ENCODE measurements around the gene HOXC10. TPM values are rescaled to one million over a fixed set of nuclear protein-coding genes. Genes with fewer than 3 reads are reported as not detected.

Gene HOXC10
- total RNA-seq, 2 donors from 2014 or later = not detected

DNA sequence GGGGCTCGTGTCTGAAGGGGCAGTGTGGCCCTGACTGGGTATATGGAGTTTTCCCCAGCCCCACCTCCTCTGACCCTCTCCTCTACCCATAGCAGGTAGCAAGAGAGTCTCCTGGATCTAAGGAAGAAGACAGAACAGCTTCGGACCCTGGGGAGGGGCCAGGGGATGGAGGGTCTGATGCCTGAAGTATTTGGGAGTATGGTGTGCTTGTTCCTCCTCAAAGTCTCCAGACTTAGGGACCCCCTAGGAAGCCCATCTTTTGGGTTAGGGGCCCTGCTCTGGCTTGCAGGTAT lies 23.3 kb downstream of the HOXC10 start:
- Mint-ChIP-seq H3K9me3 (no peaks in the 10 kb centered on the region), H3K4me1 (ENCODE audit: low read depth in 2 of 2) (peaks cover 22 to 23% of the 10 kb centered on the region in 2 donors), H3K27ac (no peak overlapping the region), H3K27me3 (peaks cover 58 to 84% of the 10 kb centered on the region in 2 donors), H3K36me3 (no peaks in the 10 kb centered on the region), H3K4me3 (no peak overlapping the region)
- DNase-seq (ENCODE audit: low spot score) (no peak), ATAC-seq (no peak)

DNA sequence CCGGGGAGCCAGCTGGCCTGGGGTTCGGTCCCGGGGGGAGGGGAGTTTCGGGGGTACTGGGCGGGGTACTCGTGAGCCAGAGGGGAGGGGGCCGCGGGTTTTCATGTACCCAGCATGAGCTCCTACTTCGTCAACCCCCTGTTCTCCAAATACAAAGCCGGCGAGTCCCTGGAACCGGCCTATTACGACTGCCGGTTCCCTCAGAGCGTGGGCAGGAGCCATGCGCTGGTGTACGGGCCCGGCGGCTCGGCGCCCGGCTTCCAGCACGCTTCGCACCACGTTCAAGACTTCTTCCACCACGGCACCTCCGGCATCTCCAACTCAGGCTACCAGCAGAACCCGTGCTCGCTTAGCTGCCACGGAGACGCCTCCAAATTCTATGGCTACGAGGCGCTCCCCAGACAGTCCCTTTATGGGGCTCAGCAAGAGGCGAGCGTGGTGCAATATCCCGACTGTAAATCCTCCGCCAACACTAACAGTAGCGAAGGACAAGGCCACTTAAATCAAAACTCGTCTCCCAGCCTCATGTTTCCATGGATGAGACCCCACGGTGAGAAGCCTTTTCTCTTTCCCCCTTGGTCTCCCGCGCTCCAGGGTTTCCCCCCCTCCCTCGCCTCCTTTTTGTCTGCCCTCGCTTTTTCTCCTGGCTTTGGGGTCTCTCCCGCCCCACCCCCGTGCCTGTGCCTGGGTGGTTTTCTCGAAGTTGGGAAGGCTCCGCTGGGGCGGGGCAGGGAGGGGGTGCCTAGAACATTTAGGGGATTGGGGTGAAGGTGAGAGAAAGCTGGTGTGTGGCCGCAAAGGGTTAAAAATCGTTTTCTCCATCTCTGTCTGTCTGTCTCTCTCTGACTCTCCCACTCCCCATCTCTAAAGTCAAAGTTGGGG lies 24.5 kb downstream of the HOXC10 start:
- H3K4me1 Mint-ChIP-seq (ENCODE audit: low read depth in 2 of 2) = peaks cover 20 to 22% of the 10 kb centered on the region in 2 donors
- no peak overlapping the region for H3K27ac Mint-ChIP-seq
- no peak for DNase-seq (ENCODE audit: low spot score)
- ATAC-seq = no peak
- peak overlapping the region; percentile 74 for H3K4me3 Mint-ChIP-seq
- H3K9me3 Mint-ChIP-seq = no peaks in the 10 kb centered on the region
- H3K36me3 Mint-ChIP-seq = no peaks in the 10 kb centered on the region
- peaks cover 58 to 83% of the 10 kb centered on the region in 2 donors for H3K27me3 Mint-ChIP-seq

DNA sequence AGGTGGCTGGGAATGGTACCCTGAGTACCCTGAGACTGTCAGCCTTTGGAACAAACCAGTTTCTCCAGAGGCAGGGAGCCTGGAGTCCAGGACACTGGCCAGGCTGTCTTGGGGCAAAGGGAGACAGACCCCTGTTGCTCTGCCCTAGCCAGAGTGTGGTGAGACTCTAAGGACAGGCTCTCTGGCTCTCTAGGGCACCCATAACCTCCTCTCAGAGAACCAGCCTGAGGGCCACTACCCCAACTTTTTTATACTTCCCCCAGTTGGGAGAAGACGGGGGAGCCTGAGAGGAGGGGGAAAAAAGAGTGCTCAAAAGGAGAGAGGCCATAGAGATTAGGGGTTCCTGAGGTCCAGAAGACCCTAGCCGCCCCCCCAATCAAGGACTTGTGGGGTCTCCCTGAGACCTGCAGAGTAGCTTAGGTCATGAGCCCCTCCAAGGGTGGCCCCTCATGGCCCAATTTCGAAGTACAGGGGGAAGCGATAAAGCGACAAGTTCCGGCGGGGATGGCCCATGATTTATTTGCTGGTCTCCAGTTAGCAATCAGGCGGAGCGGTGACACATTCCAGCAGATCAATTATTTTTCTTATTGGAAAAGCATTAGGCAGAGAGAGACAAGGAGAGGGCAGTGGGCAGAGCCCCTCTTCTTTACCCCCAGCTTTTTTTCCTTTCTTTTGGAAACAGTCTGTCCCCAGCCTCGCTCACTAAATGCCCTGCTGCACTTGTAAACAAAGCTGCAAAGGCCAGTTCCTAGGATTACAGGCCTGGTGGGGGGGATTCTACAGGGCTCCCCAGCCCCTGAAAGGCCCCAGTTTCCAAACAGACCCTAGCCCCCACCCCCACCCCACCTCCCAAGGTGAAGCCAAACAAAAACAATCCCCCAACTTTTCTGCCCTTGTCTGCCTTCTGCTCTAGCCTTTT lies 25.4 kb downstream of the HOXC10 start:
- H3K27ac Mint-ChIP-seq = no peak overlapping the region

DNA sequence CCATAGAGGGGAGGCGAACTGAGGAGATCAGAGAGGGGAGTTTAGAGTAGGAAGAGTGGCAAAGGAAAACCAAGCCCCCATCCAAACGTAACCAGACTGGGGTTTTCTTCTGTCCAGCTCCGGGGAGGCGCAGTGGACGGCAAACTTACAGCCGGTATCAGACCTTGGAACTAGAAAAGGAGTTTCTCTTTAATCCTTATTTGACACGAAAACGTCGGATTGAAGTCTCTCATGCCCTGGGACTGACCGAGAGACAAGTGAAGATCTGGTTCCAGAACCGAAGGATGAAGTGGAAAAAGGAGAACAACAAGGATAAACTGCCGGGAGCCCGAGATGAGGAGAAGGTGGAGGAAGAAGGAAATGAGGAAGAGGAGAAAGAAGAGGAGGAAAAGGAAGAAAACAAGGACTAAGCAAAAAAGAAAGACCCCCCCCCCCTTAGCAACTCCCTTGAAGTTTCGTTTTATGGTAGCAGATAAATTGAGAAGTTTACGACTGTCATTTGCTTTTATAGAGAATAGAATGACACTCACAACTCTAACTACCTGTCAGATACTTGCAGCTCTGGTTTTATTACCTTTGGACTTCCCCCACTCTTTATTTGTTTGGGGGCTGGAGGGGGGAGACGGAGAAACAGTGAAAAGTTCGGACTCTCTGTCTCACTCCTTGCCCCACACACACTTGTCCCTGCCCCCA lies 26.2 kb downstream of the HOXC10 start:
- Mint-ChIP-seq H3K9me3 (no peaks in the 10 kb centered on the region), H3K4me3 (peak overlapping the region; percentile 28), H3K27me3 (peaks cover 61 to 78% of the 10 kb centered on the region in 2 donors), H3K36me3 (no peaks in the 10 kb centered on the region), H3K27ac (no peak overlapping the region), H3K4me1 (ENCODE audit: low read depth in 2 of 2) (peaks cover 14 to 15% of the 10 kb centered on the region in 2 donors)
- ATAC-seq = no peak
- DNase-seq (ENCODE audit: low spot score) = no peak

More for the DNA sequence above, 25.4 kb downstream of the HOXC10 start:
- no peak for ATAC-seq
- Mint-ChIP-seq H3K9me3 (no peaks in the 10 kb centered on the region), H3K4me3 (no peak overlapping the region), H3K4me1 (ENCODE audit: low read depth in 2 of 2) (peaks cover 22 to 24% of the 10 kb centered on the region in 2 donors), H3K36me3 (no peaks in the 10 kb centered on the region), H3K27me3 (peaks cover 64 to 82% of the 10 kb centered on the region in 2 donors)
- no peak for DNase-seq (ENCODE audit: low spot score)

DNA sequence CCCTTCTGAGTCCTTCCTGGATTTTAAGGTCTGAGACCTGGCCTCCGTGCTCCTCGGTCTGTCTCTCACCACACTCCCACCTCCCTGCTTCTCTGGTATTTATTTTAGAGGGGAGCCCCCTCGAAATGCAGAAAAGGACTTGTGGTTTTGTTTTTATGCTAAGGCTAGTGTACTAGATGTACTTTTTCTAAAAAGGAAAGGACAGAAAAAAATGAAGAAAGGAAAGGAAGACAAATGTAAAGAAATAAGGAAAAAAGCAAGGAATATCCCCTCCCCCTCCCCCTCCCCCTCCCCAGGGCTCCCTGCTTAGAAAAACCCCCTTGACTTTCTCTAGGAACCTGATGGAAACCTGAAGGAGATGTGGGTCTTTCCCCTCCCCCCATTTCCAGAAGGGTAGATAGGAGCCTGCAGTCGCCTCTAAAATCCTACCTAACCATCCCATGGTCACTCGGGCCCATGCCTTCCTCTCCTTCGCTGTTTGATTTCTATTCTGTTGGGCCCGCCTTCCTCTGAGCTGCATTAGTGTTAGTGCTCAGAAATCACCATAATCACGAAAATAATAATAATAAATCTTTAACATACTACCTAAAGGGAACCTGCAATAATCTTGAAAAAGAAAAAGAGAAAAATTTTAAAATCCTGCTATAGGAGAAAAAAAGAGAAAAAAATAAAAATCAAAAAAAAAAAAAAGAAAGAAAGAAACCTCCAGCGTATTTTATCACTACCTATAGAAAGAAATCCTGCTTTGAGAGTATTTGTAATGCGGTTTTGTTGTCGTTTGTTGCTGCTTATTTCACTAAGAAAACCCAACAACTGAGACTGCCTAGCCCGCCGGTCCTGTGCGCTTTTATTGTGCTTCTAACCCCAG lies 27.0 kb downstream of the HOXC10 start:
- Mint-ChIP-seq H3K36me3 (no peaks in the 10 kb centered on the region), H3K4me1 (ENCODE audit: low read depth in 2 of 2) (peaks cover 10 to 11% of the 10 kb centered on the region in 2 donors), H3K27ac (no peak overlapping the region), H3K9me3 (no peaks in the 10 kb centered on the region), H3K4me3 (no peak overlapping the region), H3K27me3 (peaks cover 54 to 72% of the 10 kb centered on the region in 2 donors)
- ATAC-seq (no peak), DNase-seq (ENCODE audit: low spot score) (no peak)

- Mint-ChIP-seq H3K27me3 (peaks cover 55 to 66% of the 10 kb centered on the region in 2 donors), H3K4me1 (ENCODE audit: low read depth in 2 of 2) (peaks cover 18 to 19% of the 10 kb centered on the region in 2 donors), H3K9me3 (no peaks in the 10 kb centered on the region), H3K36me3 (no peaks in the 10 kb centered on the region), H3K27ac (no peak overlapping the region), H3K4me3 (no peak overlapping the region)
- ATAC-seq = no peak
- no peak for DNase-seq (ENCODE audit: low spot score)
These were observed 27.9 kb downstream of the HOXC10 start for GRCh38 chr12:54012631-54013409.

- H3K36me3 Mint-ChIP-seq = no peaks in the 10 kb centered on the region
- H3K27me3 Mint-ChIP-seq = peaks cover 47 to 60% of the 10 kb centered on the region in 2 donors
- H3K9me3 Mint-ChIP-seq = no peaks in the 10 kb centered on the region
- no peak overlapping the region for H3K27ac Mint-ChIP-seq
- no peak for ATAC-seq
- peaks cover 21 to 24% of the 10 kb centered on the region in 2 donors for H3K4me1 Mint-ChIP-seq (ENCODE audit: low read depth in 2 of 2)
- DNase-seq (ENCODE audit: low spot score) = no peak
- peak overlapping the region; percentile 41 for H3K4me3 Mint-ChIP-seq
These were observed 29.6 kb downstream of the HOXC10 start for GRCh38 chr12:54014377-54015017.

DNA sequence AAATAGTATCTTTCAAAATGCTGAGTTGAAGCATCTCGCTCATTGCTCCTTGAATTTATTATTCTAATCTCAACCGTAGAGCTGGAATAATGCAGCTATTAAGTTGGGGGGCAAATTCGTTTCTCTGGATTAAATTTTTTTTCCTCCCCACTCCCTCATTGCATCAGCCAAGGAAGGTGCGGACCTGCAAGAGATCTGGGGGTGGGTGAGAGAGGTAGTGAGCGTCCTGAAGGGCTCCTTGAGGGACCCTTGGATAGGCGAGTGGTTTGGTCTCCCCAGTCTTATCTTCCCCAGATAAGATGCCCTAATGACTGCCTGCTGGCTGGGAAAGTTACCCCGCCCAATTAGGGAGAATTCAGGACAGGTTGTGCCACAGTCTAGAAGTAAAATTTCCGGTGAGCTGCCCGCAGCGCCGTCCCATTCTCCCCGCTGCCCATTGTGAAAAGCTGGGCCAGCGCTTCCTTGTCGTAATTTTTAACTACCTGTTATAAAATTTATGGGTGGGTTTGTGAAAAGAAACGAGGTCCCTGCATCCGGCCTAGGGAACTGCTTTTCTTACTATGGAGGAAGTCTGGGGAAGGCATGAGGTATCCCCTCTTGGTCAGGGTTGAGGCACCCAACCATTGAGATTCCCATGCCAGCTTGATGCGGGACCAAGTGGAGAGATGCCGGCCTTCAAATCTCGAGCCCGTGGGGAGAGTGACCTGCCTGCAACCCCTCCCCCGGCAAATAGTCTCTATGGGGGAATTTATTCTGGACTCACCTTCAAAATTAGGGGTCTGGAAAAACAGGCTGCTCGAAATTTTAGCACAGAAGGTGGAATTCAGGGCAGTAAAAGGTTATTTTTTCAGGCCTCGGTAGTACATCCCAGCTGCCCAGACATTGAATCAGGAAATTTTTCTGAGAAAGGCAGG lies 30.3 kb downstream of the HOXC10 start:
- no peak overlapping the region for H3K27ac Mint-ChIP-seq
- peaks cover 51 to 52% of the 10 kb centered on the region in 2 donors for H3K27me3 Mint-ChIP-seq
- peaks cover 25 to 30% of the 10 kb centered on the region in 2 donors for H3K4me1 Mint-ChIP-seq (ENCODE audit: low read depth in 2 of 2)
- ATAC-seq = no peak
- no peaks in the 10 kb centered on the region for H3K9me3 Mint-ChIP-seq
- H3K4me3 Mint-ChIP-seq = peak overlapping the region; percentile 41
- H3K36me3 Mint-ChIP-seq = no peaks in the 10 kb centered on the region
- DNase-seq (ENCODE audit: low spot score) = no peak

- no peak overlapping the region for H3K4me3 Mint-ChIP-seq
- no peak for DNase-seq (ENCODE audit: low spot score)
These were observed 31.1 kb downstream of the HOXC10 start for GRCh38 chr12:54016051-54016450.

GRCh38 chr12:54016478-54016964 lies 31.6 kb downstream of the HOXC10 start:
- H3K4me1 Mint-ChIP-seq (ENCODE audit: low read depth in 2 of 2) = peaks cover 22 to 23% of the 10 kb centered on the region in 2 donors
- peak overlapping the region; percentile 20 for H3K4me3 Mint-ChIP-seq
- DNase-seq (ENCODE audit: low spot score) (no peak), ATAC-seq (no peak)
- H3K36me3 Mint-ChIP-seq = no peaks in the 10 kb centered on the region
- H3K9me3 Mint-ChIP-seq = no peaks in the 10 kb centered on the region
- H3K27me3 Mint-ChIP-seq = peaks cover 40 to 49% of the 10 kb centered on the region in 2 donors
- H3K27ac Mint-ChIP-seq = no peak overlapping the region

More at GRCh38 chr12:54016051-54016450, 31.1 kb downstream of the HOXC10 start:
- Mint-ChIP-seq H3K27ac (no peak overlapping the region), H3K36me3 (no peaks in the 10 kb centered on the region), H3K27me3 (peaks cover 44 to 48% of the 10 kb centered on the region in 2 donors), H3K9me3 (no peaks in the 10 kb centered on the region), H3K4me1 (ENCODE audit: low read depth in 2 of 2) (peaks cover 23 to 27% of the 10 kb centered on the region in 2 donors)
- no peak for ATAC-seq
